Neural cell (in vitro differentiated cells): Measurements from ENCODE around the gene CDK3.

Experiments used
- CTCF ChIP-seq: fragments of 450-650 bp; IDR thresholded peaks from 2 replicates; pipeline ENCODE4 v1.5.1; 2014; ENCODE audit warnings: antibody characterized with exemption, mild to moderate bottlenecking, moderate library complexity; ENCODE audit not compliant: poor library complexity, severe bottlenecking
- EZH2 ChIP-seq: fragments of 200-600, 300-800 bp; shearing (Covaris generic), sonication (generic); IDR thresholded peaks from 2 replicates; pipeline ENCODE4 v1.6.1; 2014; ENCODE audit warnings: antibody characterized with exemption, low read length, borderline replicate concordance, mild to moderate bottlenecking; ENCODE audit not compliant: insufficient read depth, poor library complexity, severe bottlenecking
- MXI1 ChIP-seq: fragments of 450-650 bp; conservative IDR thresholded peaks from 2 replicates; pipeline ENCODE4 v1.6.1; 2014; ENCODE audit warnings: antibody characterized with exemption, mild to moderate bottlenecking; ENCODE audit not compliant: poor library complexity, severe bottlenecking

- TF ChIP-seq CTCF (no peak), EZH2 (no peak), MXI1 (no peak)
These were observed 52.8 kb downstream of the CDK3 start for GRCh38 chr17:76053246-76054111.
